WTC11 (cell line): ENCODE data around the gene IFI27. TPM values are rescaled to one million over a fixed set of nuclear protein-coding genes. Genes with fewer than 3 reads are reported as not detected.

Experiments used
- ATAC-seq: fragments of 200-7000 bp; cut with Tn5 transposase; 2 replicates; pipeline ENCODE4 v1.10.0; 2021; ENCODE audit warnings: mild to moderate bottlenecking, moderate library complexity
- CTCF ChIA-PET: fragments of 300-600 bp; sonication (Branson Sonifier 250); formaldehyde crosslinking; loops from one replicate; lab custom pipeline; 2021; ENCODE audit warnings: antibody characterized with exemption; lab: Charles Lee
- POLR2A ChIA-PET: fragments of 350-600 bp; sonication (Branson Sonifier 250); formaldehyde crosslinking; loops from one replicate; lab custom pipeline; 2021; ENCODE audit warnings: antibody characterized with exemption; lab: Charles Lee
- DNase-seq: peaks from one replicate; pipeline ENCODE4 v3.0.0; 2021; ENCODE audit warnings: low spot score
- H3K27ac Mint-ChIP-seq: 2 replicates; pipeline ENCODE4 v1.8.0; 2021; ENCODE audit warnings: mixed read lengths
- H3K27me3 Mint-ChIP-seq: 2 replicates; pipeline ENCODE4 v1.8.0; 2021; ENCODE audit warnings: low read depth, mild to moderate bottlenecking, moderate library complexity, mixed read lengths
- H3K36me3 Mint-ChIP-seq: 2 replicates; pipeline ENCODE4 v1.8.0; 2021; ENCODE audit warnings: mixed read lengths
- H3K4me1 Mint-ChIP-seq: 2 replicates; pipeline ENCODE4 v1.8.0; 2022; ENCODE audit warnings: mixed read lengths
- H3K4me3 Mint-ChIP-seq: 2 replicates; pipeline ENCODE4 v1.8.0; 2021; ENCODE audit warnings: mild to moderate bottlenecking, moderate library complexity, mixed read lengths
- H3K9me3 Mint-ChIP-seq: 2 replicates; pipeline ENCODE4 v1.8.0; 2021; ENCODE audit warnings: mixed read lengths
- ATF1 ChIP-seq: sonication (generic); formaldehyde crosslinking; IDR thresholded peaks from 2 replicates; pipeline ENCODE4 v1.8.1; 2023; ENCODE audit warnings: mild to moderate bottlenecking, moderate library complexity, missing genetic modification reagents
- CTCF ChIP-seq: fragments of 200-600 bp; IDR thresholded peaks from 2 replicates; pipeline ENCODE4 v1.8.0; 2022; ENCODE audit warnings: antibody characterized with exemption
- ERG ChIP-seq: fragments of 250-450 bp; sonication (Bioruptor Pico); IDR thresholded peaks from 2 replicates; pipeline ENCODE4 v1.8.0; 2021; ENCODE audit warnings: mild to moderate bottlenecking
- ETV6 ChIP-seq: sonication (generic); formaldehyde crosslinking; IDR thresholded peaks from 2 replicates; pipeline ENCODE4 v1.8.1; 2022; ENCODE audit warnings: mild to moderate bottlenecking, missing genetic modification reagents
- GABPB1 ChIP-seq: sonication (generic); formaldehyde crosslinking; IDR thresholded peaks from 2 replicates; pipeline ENCODE4 v1.8.1; 2023; ENCODE audit warnings: mild to moderate bottlenecking, missing genetic modification reagents
- IRF1 ChIP-seq: sonication (generic); formaldehyde crosslinking; IDR thresholded peaks from 2 replicates; pipeline ENCODE4 v1.8.0; 2023; ENCODE audit warnings: missing genetic modification reagents
- IRF2 ChIP-seq: sonication (generic); formaldehyde crosslinking; IDR thresholded peaks from 2 replicates; pipeline ENCODE4 v1.8.0; 2022; ENCODE audit warnings: low read depth, missing genetic modification reagents, borderline replicate concordance
- JUN ChIP-seq: sonication (generic); formaldehyde crosslinking; IDR thresholded peaks from 2 replicates; pipeline ENCODE4 v1.8.0; 2023; ENCODE audit warnings: mild to moderate bottlenecking, missing genetic modification reagents
- NR3C1 ChIP-seq: sonication (generic); formaldehyde crosslinking; conservative IDR thresholded peaks from 2 replicates; pipeline ENCODE4 v1.8.1; 2023; ENCODE audit warnings: low read depth, mild to moderate bottlenecking, missing genetic modification reagents
- RELA ChIP-seq: sonication (generic); formaldehyde crosslinking; IDR thresholded peaks from 2 replicates; pipeline ENCODE4 v1.8.1; 2022; ENCODE audit warnings: missing genetic modification reagents, mild to moderate bottlenecking, borderline replicate concordance
- RORB ChIP-seq: fragments of 250-450 bp; sonication (Bioruptor Pico); IDR thresholded peaks from 2 replicates; pipeline ENCODE4 v1.9.0; 2021; ENCODE audit warnings: mild to moderate bottlenecking
- SMAD4 ChIP-seq: sonication (generic); formaldehyde crosslinking; IDR thresholded peaks from 2 replicates; pipeline ENCODE4 v1.8.0; 2022; ENCODE audit warnings: mild to moderate bottlenecking, missing genetic modification reagents
- USF1 ChIP-seq: sonication (generic); formaldehyde crosslinking; IDR thresholded peaks from 2 replicates; pipeline ENCODE4 v1.8.0; 2022; ENCODE audit warnings: mild to moderate bottlenecking, missing genetic modification reagents
- ZBTB21 ChIP-seq: sonication (generic); formaldehyde crosslinking; IDR thresholded peaks from 2 replicates; pipeline ENCODE4 v1.8.1; 2023; ENCODE audit warnings: mild to moderate bottlenecking, missing genetic modification reagents, borderline replicate concordance
- ZNF232 ChIP-seq: sonication (generic); formaldehyde crosslinking; IDR thresholded peaks from 2 replicates; pipeline ENCODE4 v1.8.0; 2022; ENCODE audit warnings: mild to moderate bottlenecking, missing genetic modification reagents
- total RNA-seq: library from RNA; stranded (reverse); gene quantifications from 3 replicates; pipeline ENCODE4 v1.2.3, GENCODE V29; 2021
- TF ChIP-seq, protein P1 (sequence below): fragments of 250-450 bp; sonication (Bioruptor Pico); IDR thresholded peaks from 2 replicates; pipeline ENCODE4 v1.9.0; 2021; ENCODE audit warnings: mild to moderate bottlenecking
- TF ChIP-seq, protein P2 (sequence below): fragments of 250-450 bp; sonication (Bioruptor Pico); IDR thresholded peaks from 2 replicates; pipeline ENCODE4 v1.9.0; 2021; ENCODE audit warnings: mild to moderate bottlenecking, borderline replicate concordance

The IFI27 gene
- total RNA-seq, 1 experiment from 2014 or later = 1.8 TPM

GRCh38 chr14:94143239-94143638, 32.7 kb downstream of the IFI27 start:
- H3K4me1 Mint-ChIP-seq = peaks cover 25% of the 10 kb centered on the region
- DNase-seq (peak; percentile 62), ATAC-seq (peak; percentile 78)
- H3K36me3 Mint-ChIP-seq = no peaks in the 10 kb centered on the region
- no peaks in the 10 kb centered on the region for H3K9me3 Mint-ChIP-seq
- H3K4me3 Mint-ChIP-seq = no peak overlapping the region
- no peaks in the 10 kb centered on the region for H3K27me3 Mint-ChIP-seq
- CTCF ChIA-PET = interaction anchor here (0.9 to 2.9 kb wide), 4 partner anchors 11 to 204 kb away, joined by 3 to 22 read pairs (median 11); partner anchors contain the start of genes IFI27L2 and PPP4R4
- TF ChIP-seq CTCF (0 out of 2 replicates have a peak, but pooled peaks have one; percentile 15), JUN (CRISPR knock-in tag) (no peak), GABPB1 (CRISPR knock-in tag) (no peak)
- POLR2A ChIA-PET = no interaction called here
- H3K27ac Mint-ChIP-seq = no peak overlapping the region

GRCh38 chr14:94143711-94144110, 33.2 kb downstream of the IFI27 start:
- peaks cover 24% of the 10 kb centered on the region for H3K4me1 Mint-ChIP-seq
- TF ChIP-seq NR3C1 (CRISPR knock-in tag) = no peak
- no peak for TF ChIP-seq JUN (CRISPR knock-in tag)
- no peak for TF ChIP-seq RORB (CRISPR knock-in tag)
- no peak for TF ChIP-seq RELA
- no peak for TF ChIP-seq IRF1
- TF ChIP-seq GABPB1 (CRISPR knock-in tag) = no peak
- no peaks in the 10 kb centered on the region; the same call in 1 of the 2 replicates for H3K27me3 Mint-ChIP-seq
- H3K27ac Mint-ChIP-seq = no peak overlapping the region
- no peaks in the 10 kb centered on the region for H3K9me3 Mint-ChIP-seq
- no peak overlapping the region for H3K4me3 Mint-ChIP-seq
- ATAC-seq (no peak), DNase-seq (no peak)
- H3K36me3 Mint-ChIP-seq = no peaks in the 10 kb centered on the region
- ChIA-PET POLR2A (no interaction called here), CTCF (interaction anchor here (1.9 kb wide), 1 partner anchor 204 kb away, joined by 9 read pairs; no protein-coding TSS in a partner anchor)

- ChIA-PET POLR2A (interaction anchor here (0.9 kb wide), 1 partner anchor 29 kb away, joined by 5 read pairs; the partner anchor contains the start of gene PPP4R4), CTCF (interaction anchor here (0.7 to 2.1 kb wide), 8 partner anchors 8 to 205 kb away, joined by 3 to 9 read pairs (median 5); partner anchors contain the start of genes DDX24, IFI27L1, IFI27L2 and PPP4R4)
- peak; percentile 27 for DNase-seq
- no peaks in the 10 kb centered on the region for H3K9me3 Mint-ChIP-seq
- peak overlapping the region; percentile 39; the same call in 1 of the 2 replicates for H3K27ac Mint-ChIP-seq
- no peaks in the 10 kb centered on the region; the same call in 1 of the 2 replicates for H3K27me3 Mint-ChIP-seq
- H3K4me1 Mint-ChIP-seq = peaks cover 13% of the 10 kb centered on the region
- H3K4me3 Mint-ChIP-seq = no peak overlapping the region
- H3K36me3 Mint-ChIP-seq = no peaks in the 10 kb centered on the region
- peak; percentile 93 for ATAC-seq
- peak; percentile 82 for TF ChIP-seq USF1 (CRISPR knock-in tag)
- TF ChIP-seq, protein P1, sequence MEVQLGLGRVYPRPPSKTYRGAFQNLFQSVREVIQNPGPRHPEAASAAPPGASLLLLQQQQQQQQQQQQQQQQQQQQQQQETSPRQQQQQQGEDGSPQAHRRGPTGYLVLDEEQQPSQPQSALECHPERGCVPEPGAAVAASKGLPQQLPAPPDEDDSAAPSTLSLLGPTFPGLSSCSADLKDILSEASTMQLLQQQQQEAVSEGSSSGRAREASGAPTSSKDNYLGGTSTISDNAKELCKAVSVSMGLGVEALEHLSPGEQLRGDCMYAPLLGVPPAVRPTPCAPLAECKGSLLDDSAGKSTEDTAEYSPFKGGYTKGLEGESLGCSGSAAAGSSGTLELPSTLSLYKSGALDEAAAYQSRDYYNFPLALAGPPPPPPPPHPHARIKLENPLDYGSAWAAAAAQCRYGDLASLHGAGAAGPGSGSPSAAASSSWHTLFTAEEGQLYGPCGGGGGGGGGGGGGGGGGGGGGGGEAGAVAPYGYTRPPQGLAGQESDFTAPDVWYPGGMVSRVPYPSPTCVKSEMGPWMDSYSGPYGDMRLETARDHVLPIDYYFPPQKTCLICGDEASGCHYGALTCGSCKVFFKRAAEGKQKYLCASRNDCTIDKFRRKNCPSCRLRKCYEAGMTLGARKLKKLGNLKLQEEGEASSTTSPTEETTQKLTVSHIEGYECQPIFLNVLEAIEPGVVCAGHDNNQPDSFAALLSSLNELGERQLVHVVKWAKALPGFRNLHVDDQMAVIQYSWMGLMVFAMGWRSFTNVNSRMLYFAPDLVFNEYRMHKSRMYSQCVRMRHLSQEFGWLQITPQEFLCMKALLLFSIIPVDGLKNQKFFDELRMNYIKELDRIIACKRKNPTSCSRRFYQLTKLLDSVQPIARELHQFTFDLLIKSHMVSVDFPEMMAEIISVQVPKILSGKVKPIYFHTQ (CRISPR knock-in tag) = no peak
- no peak for TF ChIP-seq ATF1 (CRISPR knock-in tag)
- peak; percentile 53; the same call in 1 of the 2 replicates for TF ChIP-seq ETV6 (CRISPR knock-in tag)
- TF ChIP-seq ERG (CRISPR knock-in tag) = no peak
- no peak for TF ChIP-seq SMAD4 (CRISPR knock-in tag)
- TF ChIP-seq ZNF232 = no peak
- TF ChIP-seq, protein P2, sequence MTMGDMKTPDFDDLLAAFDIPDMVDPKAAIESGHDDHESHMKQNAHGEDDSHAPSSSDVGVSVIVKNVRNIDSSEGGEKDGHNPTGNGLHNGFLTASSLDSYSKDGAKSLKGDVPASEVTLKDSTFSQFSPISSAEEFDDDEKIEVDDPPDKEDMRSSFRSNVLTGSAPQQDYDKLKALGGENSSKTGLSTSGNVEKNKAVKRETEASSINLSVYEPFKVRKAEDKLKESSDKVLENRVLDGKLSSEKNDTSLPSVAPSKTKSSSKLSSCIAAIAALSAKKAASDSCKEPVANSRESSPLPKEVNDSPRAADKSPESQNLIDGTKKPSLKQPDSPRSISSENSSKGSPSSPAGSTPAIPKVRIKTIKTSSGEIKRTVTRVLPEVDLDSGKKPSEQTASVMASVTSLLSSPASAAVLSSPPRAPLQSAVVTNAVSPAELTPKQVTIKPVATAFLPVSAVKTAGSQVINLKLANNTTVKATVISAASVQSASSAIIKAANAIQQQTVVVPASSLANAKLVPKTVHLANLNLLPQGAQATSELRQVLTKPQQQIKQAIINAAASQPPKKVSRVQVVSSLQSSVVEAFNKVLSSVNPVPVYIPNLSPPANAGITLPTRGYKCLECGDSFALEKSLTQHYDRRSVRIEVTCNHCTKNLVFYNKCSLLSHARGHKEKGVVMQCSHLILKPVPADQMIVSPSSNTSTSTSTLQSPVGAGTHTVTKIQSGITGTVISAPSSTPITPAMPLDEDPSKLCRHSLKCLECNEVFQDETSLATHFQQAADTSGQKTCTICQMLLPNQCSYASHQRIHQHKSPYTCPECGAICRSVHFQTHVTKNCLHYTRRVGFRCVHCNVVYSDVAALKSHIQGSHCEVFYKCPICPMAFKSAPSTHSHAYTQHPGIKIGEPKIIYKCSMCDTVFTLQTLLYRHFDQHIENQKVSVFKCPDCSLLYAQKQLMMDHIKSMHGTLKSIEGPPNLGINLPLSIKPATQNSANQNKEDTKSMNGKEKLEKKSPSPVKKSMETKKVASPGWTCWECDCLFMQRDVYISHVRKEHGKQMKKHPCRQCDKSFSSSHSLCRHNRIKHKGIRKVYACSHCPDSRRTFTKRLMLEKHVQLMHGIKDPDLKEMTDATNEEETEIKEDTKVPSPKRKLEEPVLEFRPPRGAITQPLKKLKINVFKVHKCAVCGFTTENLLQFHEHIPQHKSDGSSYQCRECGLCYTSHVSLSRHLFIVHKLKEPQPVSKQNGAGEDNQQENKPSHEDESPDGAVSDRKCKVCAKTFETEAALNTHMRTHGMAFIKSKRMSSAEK (CRISPR knock-in tag) = no peak
- TF ChIP-seq ZBTB21 (CRISPR knock-in tag) = no peak
- TF ChIP-seq IRF2 (CRISPR knock-in tag) = no peak
These were observed 34.2 kb downstream of the IFI27 start for GRCh38 chr14:94144765-94145164.
